Loucy (cell line): ENCODE results near the gene PLAC1.

Experiments used
- H2AFZ ChIP-seq: fragments of 200-600 bp; sonication (generic); 2 replicates; pipeline ENCODE4 v1.6.0; 2016; ENCODE audit warnings: antibody characterized with exemption, mild to moderate bottlenecking, low read length, moderate library complexity
- H3F3A ChIP-seq: fragments of 200-600 bp; 2 replicates; pipeline ENCODE4 v1.6.0; 2016; ENCODE audit warnings: antibody characterized with exemption, low read depth, mild to moderate bottlenecking
- H3K27me3 ChIP-seq: fragments of 200-600 bp; sonication (generic); 2 replicates; pipeline ENCODE4 v1.6.1; 2014; ENCODE audit warnings: low read length, mild to moderate bottlenecking; ENCODE audit not compliant: insufficient read depth, poor library complexity, severe bottlenecking
- H3K36me3 ChIP-seq: fragments of 200-600 bp; sonication (generic); 2 replicates; pipeline ENCODE4 v1.6.1; 2016; ENCODE audit warnings: low read length; ENCODE audit not compliant: insufficient read depth
- H3K4me1 ChIP-seq: fragments of 200-600 bp; sonication (generic); 2 replicates; pipeline ENCODE4 v1.5.1; 2014; ENCODE audit warnings: low read length, mild to moderate bottlenecking; ENCODE audit not compliant: insufficient read depth, poor library complexity, severe bottlenecking
- H3K4me2 ChIP-seq: fragments of 200-600 bp; sonication (generic); 2 replicates; pipeline ENCODE4 v1.6.0; 2014; ENCODE audit warnings: antibody characterized with exemption, low read length, low read depth, mild to moderate bottlenecking; ENCODE audit not compliant: poor library complexity, severe bottlenecking
- H3K4me3 ChIP-seq: fragments of 200-600 bp; sonication (generic); 2 replicates; pipeline ENCODE4 v1.5.1; 2014; ENCODE audit warnings: low read length, mild to moderate bottlenecking, mixed read lengths; ENCODE audit not compliant: poor library complexity, severe bottlenecking
- H3K79me2 ChIP-seq: fragments of 200-600 bp; sonication (generic); 2 replicates; pipeline ENCODE4 v1.6.1; 2014; ENCODE audit warnings: low read length; ENCODE audit not compliant: insufficient read depth
- H3K9ac ChIP-seq: fragments of 200-600 bp; sonication (generic); 2 replicates; pipeline ENCODE4 v1.6.0; 2014; ENCODE audit warnings: mild to moderate bottlenecking, low read depth, low read length, moderate library complexity; ENCODE audit not compliant: poor library complexity, severe bottlenecking
- H3K9me2 ChIP-seq: fragments of 200-600 bp; sonication (generic); replicated peaks from 2 replicates; pipeline ENCODE4 v1.6.1; 2016; ENCODE audit warnings: low read depth, low read length, mixed read lengths
- H3K9me3 ChIP-seq: fragments of 200-600 bp; sonication (generic); 2 replicates; pipeline ENCODE4 v1.6.1; 2014; ENCODE audit warnings: mild to moderate bottlenecking, antibody characterized with exemption, low read length, low read depth; ENCODE audit not compliant: insufficient read depth
- H4K20me1 ChIP-seq: fragments of 200-600 bp; sonication (generic); 2 replicates; pipeline ENCODE4 v1.6.0; 2014; ENCODE audit warnings: antibody characterized with exemption, low read length, mild to moderate bottlenecking; ENCODE audit not compliant: insufficient read depth, poor library complexity, severe bottlenecking
- EZH2phosphoT487 ChIP-seq: fragments of 200-600 bp; IDR thresholded peaks from 2 replicates; pipeline ENCODE4 v1.6.1; 2018; ENCODE audit warnings: antibody characterized with exemption, mild to moderate bottlenecking, moderate library complexity, borderline replicate concordance
- TF ChIP-seq, protein P1 (sequence below): fragments of 200-600 bp; sonication (generic); conservative IDR thresholded peaks from 2 replicates; pipeline ENCODE4 v1.5.1; 2014; ENCODE audit warnings: mild to moderate bottlenecking, antibody characterized with exemption, low read length

The PLAC1 gene

DNA sequence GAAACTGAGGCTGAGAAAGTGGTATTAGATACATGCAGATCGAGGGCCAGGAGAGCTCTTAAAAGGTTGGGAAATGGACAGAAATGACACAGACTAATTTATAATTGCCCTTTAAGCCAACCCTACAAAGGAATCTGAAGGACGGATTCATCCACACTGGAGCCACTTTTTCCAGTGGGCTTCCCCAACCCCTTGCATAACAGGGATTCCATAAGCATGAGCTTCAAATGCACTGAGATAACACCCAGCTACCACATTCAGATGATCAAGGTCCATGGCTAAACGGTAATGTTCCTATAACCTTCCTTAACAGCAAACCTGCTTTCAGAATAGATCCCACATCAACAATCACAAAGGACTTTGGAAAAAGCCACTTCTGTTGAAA lies 34.2 kb downstream of the PLAC1 start:
- no peaks in the 10 kb centered on the region for H3K9me2 ChIP-seq
- H3F3A ChIP-seq: no peaks in the 10 kb centered on the region
- H3K79me2 ChIP-seq: no peaks in the 10 kb centered on the region
- H3K4me1 ChIP-seq: peaks cover 12% of the 10 kb centered on the region
- H3K9ac ChIP-seq: no peak overlapping the region
- no peak overlapping the region for H3K4me3 ChIP-seq
- H3K27me3 ChIP-seq: no peaks in the 10 kb centered on the region
- no peak overlapping the region for H3K4me2 ChIP-seq
- no peaks in the 10 kb centered on the region for H3K9me3 ChIP-seq
- H3K36me3 ChIP-seq: no peaks in the 10 kb centered on the region
- TF ChIP-seq, protein P1, sequence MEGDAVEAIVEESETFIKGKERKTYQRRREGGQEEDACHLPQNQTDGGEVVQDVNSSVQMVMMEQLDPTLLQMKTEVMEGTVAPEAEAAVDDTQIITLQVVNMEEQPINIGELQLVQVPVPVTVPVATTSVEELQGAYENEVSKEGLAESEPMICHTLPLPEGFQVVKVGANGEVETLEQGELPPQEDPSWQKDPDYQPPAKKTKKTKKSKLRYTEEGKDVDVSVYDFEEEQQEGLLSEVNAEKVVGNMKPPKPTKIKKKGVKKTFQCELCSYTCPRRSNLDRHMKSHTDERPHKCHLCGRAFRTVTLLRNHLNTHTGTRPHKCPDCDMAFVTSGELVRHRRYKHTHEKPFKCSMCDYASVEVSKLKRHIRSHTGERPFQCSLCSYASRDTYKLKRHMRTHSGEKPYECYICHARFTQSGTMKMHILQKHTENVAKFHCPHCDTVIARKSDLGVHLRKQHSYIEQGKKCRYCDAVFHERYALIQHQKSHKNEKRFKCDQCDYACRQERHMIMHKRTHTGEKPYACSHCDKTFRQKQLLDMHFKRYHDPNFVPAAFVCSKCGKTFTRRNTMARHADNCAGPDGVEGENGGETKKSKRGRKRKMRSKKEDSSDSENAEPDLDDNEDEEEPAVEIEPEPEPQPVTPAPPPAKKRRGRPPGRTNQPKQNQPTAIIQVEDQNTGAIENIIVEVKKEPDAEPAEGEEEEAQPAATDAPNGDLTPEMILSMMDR: no peak
- TF ChIP-seq EZH2phosphoT487: no peak
- H2AFZ ChIP-seq: no peak overlapping the region
- no peaks in the 10 kb centered on the region for H4K20me1 ChIP-seq

DNA sequence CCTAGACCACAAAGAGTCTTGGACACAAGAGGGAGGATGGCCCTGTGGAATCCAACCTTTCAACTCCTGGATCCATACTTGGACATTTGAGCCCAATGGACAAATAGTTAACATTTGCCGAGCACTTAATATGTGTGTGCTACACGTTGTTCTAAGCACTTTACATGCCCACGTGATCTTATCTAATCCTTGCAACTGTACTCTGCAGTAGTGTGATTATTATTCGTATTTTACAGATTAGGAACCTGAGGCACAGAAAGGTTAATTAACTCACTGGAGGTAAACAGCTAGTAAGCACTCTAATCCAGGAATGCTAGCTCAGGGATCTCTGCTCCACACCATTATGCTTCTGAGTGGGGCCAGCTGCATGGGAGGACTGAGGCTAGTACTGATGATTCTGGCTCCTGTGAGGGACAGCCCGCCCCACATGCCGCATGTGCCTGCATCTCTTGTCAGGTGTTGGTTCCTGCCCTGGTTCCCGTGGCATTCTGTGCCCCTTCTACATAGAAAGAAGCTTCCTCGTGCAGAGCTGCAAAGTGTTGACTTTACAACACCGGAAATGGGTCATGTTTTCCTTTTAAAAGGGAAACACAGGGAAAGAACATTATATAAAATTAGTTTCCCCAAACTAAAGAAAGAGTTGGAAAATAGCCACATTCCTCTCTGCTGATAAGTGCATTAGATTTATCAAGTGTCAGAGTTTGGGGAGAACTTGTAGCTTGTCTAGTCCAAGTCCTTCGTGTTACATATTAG lies 34.8 kb downstream of the PLAC1 start:
- Histone ChIP-seq H3K79me2 (no peaks in the 10 kb centered on the region), H3K4me1 (peaks cover 12% of the 10 kb centered on the region), H3K9me3 (no peaks in the 10 kb centered on the region), H3F3A (no peaks in the 10 kb centered on the region), H3K9me2 (no peaks in the 10 kb centered on the region), H2AFZ (no peak overlapping the region), H3K27me3 (no peaks in the 10 kb centered on the region), H4K20me1 (no peaks in the 10 kb centered on the region), H3K4me3 (no peak overlapping the region), H3K36me3 (no peaks in the 10 kb centered on the region), H3K4me2 (no peak overlapping the region), H3K9ac (no peak overlapping the region)
- TF ChIP-seq, protein P1: no peak
- no peak for TF ChIP-seq EZH2phosphoT487

DNA sequence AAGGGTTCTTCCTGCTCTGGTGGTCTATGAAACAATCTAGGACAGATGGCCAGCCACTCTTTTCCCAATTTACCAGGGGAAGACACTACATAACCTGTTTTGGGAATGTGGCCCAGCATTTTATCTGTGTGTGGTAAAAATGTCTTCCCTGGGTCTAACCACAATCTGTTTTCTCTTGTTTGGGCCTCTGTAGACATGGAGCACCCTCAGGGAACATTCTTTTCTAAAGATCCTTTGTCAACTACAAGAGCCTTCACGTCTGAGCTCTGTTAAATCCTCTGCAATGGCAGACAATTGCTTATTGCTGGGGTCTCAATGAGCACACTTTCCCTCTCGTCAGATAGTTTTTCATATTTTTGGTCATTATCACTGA lies 35.5 kb downstream of the PLAC1 start:
- H3K4me3 ChIP-seq: no peak overlapping the region
- H3K36me3 ChIP-seq: no peaks in the 10 kb centered on the region
- H3K4me1 ChIP-seq: peaks cover 12% of the 10 kb centered on the region
- H3K27me3 ChIP-seq: no peaks in the 10 kb centered on the region
- H3K9me2 ChIP-seq: no peaks in the 10 kb centered on the region
- H3K4me2 ChIP-seq: peak overlapping the region; percentile 39
- no peaks in the 10 kb centered on the region for H3K9me3 ChIP-seq
- no peaks in the 10 kb centered on the region for H4K20me1 ChIP-seq
- no peaks in the 10 kb centered on the region for H3F3A ChIP-seq
- no peak overlapping the region for H2AFZ ChIP-seq
- no peaks in the 10 kb centered on the region for H3K79me2 ChIP-seq
- no peak overlapping the region for H3K9ac ChIP-seq
- TF ChIP-seq, protein P1: no peak
- TF ChIP-seq EZH2phosphoT487: no peak
